ENCODE results near the gene GPRIN3. TPM values are rescaled to one million over a fixed set of nuclear protein-coding genes. Genes with fewer than 3 reads are reported as not detected.

Gene GPRIN3
- polyA plus RNA-seq, 1 donor (not counting 4 experiments of a cell fraction or from before 2014, with no cell fraction given), result not detected

DNA sequence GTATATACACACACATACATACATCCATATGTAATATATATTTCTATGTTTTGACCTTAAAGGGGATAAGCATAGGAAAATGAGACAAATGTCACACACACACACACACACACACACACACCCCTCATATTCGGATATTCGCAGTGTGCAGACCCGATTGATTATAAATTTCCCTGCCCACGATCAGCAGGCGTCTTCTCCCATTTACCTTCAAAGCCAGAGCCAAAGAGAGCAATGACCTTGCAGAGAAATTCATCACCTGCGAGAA is 488 bp downstream of the GPRIN3 start:
- Histone ChIP-seq H3K36me3 (ENCODE audit: control insufficient read depth in 2 of 2, extremely low read depth in 1 of 2, insufficient read depth in 2 of 2, low read length in 2 of 2) (no peaks in the 10 kb centered on the region), H4K20me1 (ENCODE audit: control insufficient read depth, extremely low read depth, insufficient read depth, low read length) (no peaks in the 10 kb centered on the region), H3K79me2 (ENCODE audit: control insufficient read depth, insufficient read depth, low read length) (no peaks in the 10 kb centered on the region), H3K4me2 (ENCODE audit: control insufficient read depth, extremely low read depth, insufficient read depth, low read depth, low read length) (peak overlapping the region; percentile 72), H3K4me1 (ENCODE audit: control insufficient read depth, extremely low read depth, insufficient read depth, low read length) (no peaks in the 10 kb centered on the region), H3K9me1 (ENCODE audit: control insufficient read depth, extremely low read depth, insufficient read depth, low read length) (no peaks in the 10 kb centered on the region), H2AFZ (ENCODE audit: control insufficient read depth, low read length) (peak overlapping the region; percentile 31), H3K27me3 (ENCODE audit: control insufficient read depth, extremely low read depth, insufficient read depth, low read length) (peaks cover 24% of the 10 kb centered on the region), H3K9me3 (ENCODE audit: control insufficient read depth, low read depth, low read length) (no peaks in the 10 kb centered on the region), H3K27ac (ENCODE audit: control insufficient read depth, insufficient read depth, low read length) (no peak overlapping the region), H3K4me3 (ENCODE audit: control insufficient read depth in 2 of 3, extremely low read depth in 1 of 3, insufficient read depth in 2 of 3, low read depth in 1 of 3, low read length in 3 of 3) (peak overlapping the region in 2 of 3 experiments; percentile 36 to 51), H3K9ac (ENCODE audit: control insufficient read depth, extremely low read depth, insufficient read depth, low read length) (no peak overlapping the region)
- TF ChIP-seq, protein P1, sequence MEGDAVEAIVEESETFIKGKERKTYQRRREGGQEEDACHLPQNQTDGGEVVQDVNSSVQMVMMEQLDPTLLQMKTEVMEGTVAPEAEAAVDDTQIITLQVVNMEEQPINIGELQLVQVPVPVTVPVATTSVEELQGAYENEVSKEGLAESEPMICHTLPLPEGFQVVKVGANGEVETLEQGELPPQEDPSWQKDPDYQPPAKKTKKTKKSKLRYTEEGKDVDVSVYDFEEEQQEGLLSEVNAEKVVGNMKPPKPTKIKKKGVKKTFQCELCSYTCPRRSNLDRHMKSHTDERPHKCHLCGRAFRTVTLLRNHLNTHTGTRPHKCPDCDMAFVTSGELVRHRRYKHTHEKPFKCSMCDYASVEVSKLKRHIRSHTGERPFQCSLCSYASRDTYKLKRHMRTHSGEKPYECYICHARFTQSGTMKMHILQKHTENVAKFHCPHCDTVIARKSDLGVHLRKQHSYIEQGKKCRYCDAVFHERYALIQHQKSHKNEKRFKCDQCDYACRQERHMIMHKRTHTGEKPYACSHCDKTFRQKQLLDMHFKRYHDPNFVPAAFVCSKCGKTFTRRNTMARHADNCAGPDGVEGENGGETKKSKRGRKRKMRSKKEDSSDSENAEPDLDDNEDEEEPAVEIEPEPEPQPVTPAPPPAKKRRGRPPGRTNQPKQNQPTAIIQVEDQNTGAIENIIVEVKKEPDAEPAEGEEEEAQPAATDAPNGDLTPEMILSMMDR (optimal IDR thresholded peaks at IDR 0.05 in 1 of 3, IDR thresholded peaks at IDR 0.05 in 1 of 3, conservative IDR thresholded peaks at IDR 0.05 in 1 of 3; ENCODE audit: extremely low read depth in 1 of 3, insufficient read depth in 2 of 3, low read length in 3 of 3), result no peak
- no peak for TF ChIP-seq EZH2 (IDR thresholded peaks at IDR 0.05; ENCODE audit: low read length)
- dilution Hi-C loops (cut with MboI; ENCODE audit: extremely low pct_ligation_motif_present, low sequenced_read_pairs), result no loop called here
- no peak for DNase-seq (ENCODE audit: low read depth, low spot score)
- no peak for FAIRE-seq

DNA sequence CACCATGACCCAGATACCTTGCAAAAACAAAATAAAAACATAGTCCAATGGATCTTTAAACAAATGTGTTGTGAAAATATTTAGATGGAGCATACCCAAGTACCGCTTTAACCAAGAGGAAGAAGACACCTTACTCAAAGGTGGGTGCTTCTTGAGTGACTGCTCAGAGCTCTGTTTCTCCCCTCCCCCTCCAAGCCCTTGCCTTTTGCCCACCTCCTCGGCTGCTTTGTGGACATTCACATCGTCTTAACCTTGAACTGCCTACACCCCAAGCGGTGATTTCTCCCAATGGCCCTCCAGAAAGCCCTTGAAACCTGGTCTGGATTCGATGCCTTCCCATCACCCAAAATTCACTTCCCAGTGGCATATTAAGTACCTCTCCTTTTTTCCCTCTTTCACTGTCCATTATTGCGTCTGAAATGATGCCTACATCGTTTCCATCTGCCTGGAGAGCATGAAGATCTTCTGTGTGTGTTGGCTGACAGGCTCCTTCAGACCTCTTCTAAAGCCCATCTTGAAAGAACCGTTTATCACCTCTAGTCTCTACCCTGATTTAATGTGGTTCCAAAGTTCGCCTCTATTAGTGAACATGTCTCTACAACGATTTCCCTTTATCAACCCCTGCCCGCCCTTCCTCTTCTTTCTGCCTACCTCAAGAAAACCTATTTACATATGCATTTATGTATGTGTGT is 968 bp downstream of the GPRIN3 start:
- dilution Hi-C loops (cut with MboI; ENCODE audit: extremely low pct_ligation_motif_present, low sequenced_read_pairs), result no loop called here
- Histone ChIP-seq H3K9ac (ENCODE audit: control insufficient read depth, extremely low read depth, insufficient read depth, low read length) (no peak overlapping the region), H3K79me2 (ENCODE audit: control insufficient read depth, insufficient read depth, low read length) (no peaks in the 10 kb centered on the region), H3K27me3 (ENCODE audit: control insufficient read depth, extremely low read depth, insufficient read depth, low read length) (peaks cover 24% of the 10 kb centered on the region), H3K4me3 (ENCODE audit: control insufficient read depth in 2 of 3, extremely low read depth in 1 of 3, insufficient read depth in 2 of 3, low read depth in 1 of 3, low read length in 3 of 3) (no peak overlapping the region), H3K36me3 (ENCODE audit: control insufficient read depth in 2 of 2, extremely low read depth in 1 of 2, insufficient read depth in 2 of 2, low read length in 2 of 2) (no peaks in the 10 kb centered on the region), H2AFZ (ENCODE audit: control insufficient read depth, low read length) (no peak overlapping the region), H3K27ac (ENCODE audit: control insufficient read depth, insufficient read depth, low read length) (no peak overlapping the region), H3K4me1 (ENCODE audit: control insufficient read depth, extremely low read depth, insufficient read depth, low read length) (no peaks in the 10 kb centered on the region), H3K9me3 (ENCODE audit: control insufficient read depth, low read depth, low read length) (no peaks in the 10 kb centered on the region), H4K20me1 (ENCODE audit: control insufficient read depth, extremely low read depth, insufficient read depth, low read length) (no peaks in the 10 kb centered on the region), H3K4me2 (ENCODE audit: control insufficient read depth, extremely low read depth, insufficient read depth, low read depth, low read length) (no peak overlapping the region), H3K9me1 (ENCODE audit: control insufficient read depth, extremely low read depth, insufficient read depth, low read length) (no peaks in the 10 kb centered on the region)
- TF ChIP-seq EZH2 (IDR thresholded peaks at IDR 0.05; ENCODE audit: low read length), result no peak
- TF ChIP-seq, protein P1 (optimal IDR thresholded peaks at IDR 0.05 in 1 of 3, IDR thresholded peaks at IDR 0.05 in 1 of 3, conservative IDR thresholded peaks at IDR 0.05 in 1 of 3; ENCODE audit: extremely low read depth in 1 of 3, insufficient read depth in 2 of 3, low read length in 3 of 3), result no peak
- DNase-seq (ENCODE audit: low read depth, low spot score) (no peak), FAIRE-seq (no peak)

Measured in keratinocyte (primary cell).